ENCODE results near the gene RSPO4. TPM values are rescaled to one million over a fixed set of nuclear protein-coding genes. Genes with fewer than 3 reads are reported as not detected.

RSPO4 gene
- total RNA-seq: under 1 TPM in 3 of 4 donors, not detected in 1; 0.27 to 0.47 (median 0.27) TPM

GRCh38 chr20:1001911-1002681, at the start of gene RSPO4:
Gene RSPO4 (minus strand): TSS chr20:1002311. CDS start chr20:1002164, 147 bp downstream.
- ATAC-seq: no peak
- H3K4me3 ChIP-seq: peak within 1 kb of the TSS in 1 of 2 donors; percentile 35
- no peak for TF ChIP-seq POLR2A (IDR thresholded peaks at IDR 0.05)
- TF ChIP-seq POLR2AphosphoS5 (IDR thresholded peaks at IDR 0.05): no peak
- no peak for TF ChIP-seq CTCF (IDR thresholded peaks at IDR 0.05)
- TF ChIP-seq EP300 (IDR thresholded peaks at IDR 0.05): no peak
- no peak within 1 kb of the TSS for H3K27ac ChIP-seq
- H3K4me1 ChIP-seq: peaks cover 0 to 9% (median 0%) of the 10 kb centered on the region in 3 donors
- 0% methylated on average over 11 to 16 of the region's 88 CpGs for WGBS, 2 donors (ENCODE audit: low coverage in 1 of 2)
- H3K36me3 ChIP-seq: no peaks in the 10 kb centered on the region
- H3K27me3 ChIP-seq: peaks cover 67% of the 10 kb centered on the region
- H3K9me3 ChIP-seq: no peaks in the 10 kb centered on the region

- H3K9me3 ChIP-seq: peaks cover 0 to 8% (median 0%) of the 10 kb centered on the region in 3 donors
- no peak overlapping the region for H3K27ac ChIP-seq
- H3K4me3 ChIP-seq: no peak overlapping the region
- WGBS, 2 donors (ENCODE audit: low coverage in 1 of 2): 75 to 84% methylated on average over 3 to 5 of the region's 6 CpGs
- TF ChIP-seq EP300 (IDR thresholded peaks at IDR 0.05) (no peak), POLR2AphosphoS5 (IDR thresholded peaks at IDR 0.05) (no peak), CTCF (IDR thresholded peaks at IDR 0.05) (no peak), POLR2A (IDR thresholded peaks at IDR 0.05) (no peak)
- no peaks in the 10 kb centered on the region for H3K4me1 ChIP-seq
- ATAC-seq: no peak
- H3K27me3 ChIP-seq: no peaks in the 10 kb centered on the region
- no peaks in the 10 kb centered on the region for H3K36me3 ChIP-seq
These were observed 48.3 kb upstream of the RSPO4 start for GRCh38 chr20:1050440-1050839.

- H3K4me3 ChIP-seq: no peak overlapping the region
- no peak for ATAC-seq
- no peaks in the 10 kb centered on the region for H3K36me3 ChIP-seq
- no peak for TF ChIP-seq POLR2A (IDR thresholded peaks at IDR 0.05)
- no peak for TF ChIP-seq POLR2AphosphoS5 (IDR thresholded peaks at IDR 0.05)
- TF ChIP-seq EP300 (IDR thresholded peaks at IDR 0.05): no peak
- no peak for TF ChIP-seq CTCF (IDR thresholded peaks at IDR 0.05)
- 85 to 89% methylated on average over 1 to 3 of the region's 3 CpGs for WGBS, 2 donors (ENCODE audit: low coverage in 1 of 2)
- H3K9me3 ChIP-seq: peaks cover 0 to 8% (median 0%) of the 10 kb centered on the region in 3 donors
- H3K4me1 ChIP-seq: no peaks in the 10 kb centered on the region
- H3K27ac ChIP-seq: no peak overlapping the region
- no peaks in the 10 kb centered on the region for H3K27me3 ChIP-seq
These were observed 43.8 kb upstream of the RSPO4 start for GRCh38 chr20:1045860-1046418.

GRCh38 chr20:1041845-1042390, 39.8 kb upstream of the RSPO4 start:
- H3K27ac ChIP-seq: no peak overlapping the region
- ATAC-seq: no peak
- H3K4me3 ChIP-seq: no peak overlapping the region
- H3K4me1 ChIP-seq: no peaks in the 10 kb centered on the region
- 75 to 83% methylated on average over 6 to 7 of the region's 7 CpGs for WGBS, 2 donors (ENCODE audit: low coverage in 1 of 2)
- TF ChIP-seq POLR2AphosphoS5 (IDR thresholded peaks at IDR 0.05): no peak
- TF ChIP-seq CTCF (IDR thresholded peaks at IDR 0.05): no peak
- no peak for TF ChIP-seq POLR2A (IDR thresholded peaks at IDR 0.05)
- TF ChIP-seq EP300 (IDR thresholded peaks at IDR 0.05): no peak
- H3K9me3 ChIP-seq: no peaks in the 10 kb centered on the region
- H3K36me3 ChIP-seq: no peaks in the 10 kb centered on the region
- no peaks in the 10 kb centered on the region for H3K27me3 ChIP-seq

Data from gastroesophageal sphincter (tissue), 4 donors.